Measurements from ENCODE around the gene CALHM1. TPM values are rescaled to one million over a fixed set of nuclear protein-coding genes. Genes with fewer than 3 reads are reported as not detected.

Gene CALHM1
- total RNA-seq, 4 donors from 2014 or later: not detected

Other genes with a start within 250 kb of the CALHM1 start
- gene RPEL1, start 213.0 kb downstream of the CALHM1 start, total RNA-seq: not detected
- under 1 TPM in 2 of 4 donors, not detected in 2; 0.17 to 0.59 TPM for gene INA, start 181.8 kb downstream of the CALHM1 start, total RNA-seq
- 10 to 100 TPM in 1 of 4 donors, 1 to 10 TPM in 3; 5.8 to 10.8 (median 9.6) TPM for gene PCGF6, start 107.8 kb downstream of the CALHM1 start, total RNA-seq
- gene TAF5, start 90.9 kb downstream of the CALHM1 start, total RNA-seq: 1 to 10 TPM; 4.0 to 7.0 (median 6.2) TPM
- gene ATP5MK, start 62.4 kb downstream of the CALHM1 start, total RNA-seq: 100 to 1,000 TPM; 127 to 604 (median 265) TPM
- 10 to 100 TPM; 15.6 to 20.9 (median 19.0) TPM for gene PDCD11, start 62.3 kb downstream of the CALHM1 start, total RNA-seq
- 10 to 100 TPM; 16.0 to 47.3 (median 32.8) TPM for gene CALHM2, start 6.5 kb downstream of the CALHM1 start, total RNA-seq
- not detected for gene CALHM3, start 20.3 kb upstream of the CALHM1 start, total RNA-seq
- gene NEURL1, start 34.8 kb upstream of the CALHM1 start, total RNA-seq: 1 to 10 TPM in 1 of 4 donors, not detected in 3; 1.1 TPM

Measured in thyroid gland (tissue), 4 donors.